Nephron progenitor cell (in vitro differentiated cells): Measurements from ENCODE around the gene PPT1.

Experiments used
- DNase-seq: peaks from one replicate; pipeline ENCODE4 v3.0.0; 2021
- H3K27ac Mint-ChIP-seq: 2 replicates; pipeline ENCODE4 v1.8.0; 2021; ENCODE audit warnings: mild to moderate bottlenecking, moderate library complexity, mixed read lengths
- H3K27me3 Mint-ChIP-seq: 2 replicates; pipeline ENCODE4 v1.8.0; 2021; ENCODE audit warnings: mild to moderate bottlenecking, low read depth, mixed read lengths; ENCODE audit not compliant: poor library complexity
- H3K36me3 Mint-ChIP-seq: 2 replicates; pipeline ENCODE4 v1.8.0; 2021; ENCODE audit warnings: low read depth, mixed read lengths
- H3K4me1 Mint-ChIP-seq: 2 replicates; pipeline ENCODE4 v1.8.0; 2021; ENCODE audit warnings: mixed read lengths
- H3K4me3 Mint-ChIP-seq: 2 replicates; pipeline ENCODE4 v1.8.0; 2021; ENCODE audit warnings: mild to moderate bottlenecking, moderate library complexity, mixed read lengths
- H3K9me3 Mint-ChIP-seq: 2 replicates; pipeline ENCODE4 v1.8.0; 2021; ENCODE audit warnings: mild to moderate bottlenecking, moderate library complexity, mixed read lengths
- CTCF ChIP-seq: fragments of 200-600 bp; sonication (generic); IDR thresholded peaks from 2 replicates; pipeline ENCODE4 v1.5.0; 2021; ENCODE audit warnings: antibody characterized with exemption

Gene PPT1

GRCh38 chr1:40096646-40096976, 441 bp downstream of the PPT1 start:
- Mint-ChIP-seq H3K36me3 (peaks cover 20% of the 10 kb centered on the region), H3K27ac (peak overlapping the region; percentile 75), H3K4me3 (peak overlapping the region; percentile 99), H3K27me3 (peaks cover 20% of the 10 kb centered on the region), H3K9me3 (no peaks in the 10 kb centered on the region), H3K4me1 (peaks cover 28% of the 10 kb centered on the region)
- no peak for TF ChIP-seq CTCF
- DNase-seq, result no peak

GRCh38 chr1:40095806-40096205, 1.2 kb downstream of the PPT1 start:
- H3K9me3 Mint-ChIP-seq, result no peaks in the 10 kb centered on the region
- peaks cover 28% of the 10 kb centered on the region for H3K4me1 Mint-ChIP-seq
- TF ChIP-seq CTCF, result no peak
- H3K36me3 Mint-ChIP-seq, result peaks cover 24% of the 10 kb centered on the region
- no peak overlapping the region for H3K27ac Mint-ChIP-seq
- peak overlapping the region; percentile 45 for H3K4me3 Mint-ChIP-seq
- DNase-seq, result no peak
- peaks cover 16% of the 10 kb centered on the region for H3K27me3 Mint-ChIP-seq

GRCh38 chr1:40094466-40095110, 2.5 kb downstream of the PPT1 start:
- TF ChIP-seq CTCF, result no peak
- Mint-ChIP-seq H3K27ac (no peak overlapping the region), H3K27me3 (peaks cover 10% of the 10 kb centered on the region), H3K9me3 (no peaks in the 10 kb centered on the region), H3K36me3 (peaks cover 36% of the 10 kb centered on the region), H3K4me3 (no peak overlapping the region), H3K4me1 (peaks cover 28% of the 10 kb centered on the region)
- no peak for DNase-seq

- no peak for DNase-seq
- Mint-ChIP-seq H3K9me3 (no peaks in the 10 kb centered on the region), H3K4me1 (peaks cover 28% of the 10 kb centered on the region), H3K4me3 (no peak overlapping the region), H3K27me3 (peaks cover 7% of the 10 kb centered on the region), H3K36me3 (peaks cover 47% of the 10 kb centered on the region), H3K27ac (no peak overlapping the region)
- no peak for TF ChIP-seq CTCF
These were observed 4.1 kb downstream of the PPT1 start for GRCh38 chr1:40092706-40093639.

- TF ChIP-seq CTCF, result no peak
- Mint-ChIP-seq H3K27me3 (peaks cover 4% of the 10 kb centered on the region), H3K27ac (no peak overlapping the region), H3K36me3 (peaks cover 52% of the 10 kb centered on the region), H3K9me3 (no peaks in the 10 kb centered on the region), H3K4me3 (no peak overlapping the region), H3K4me1 (peaks cover 23% of the 10 kb centered on the region)
- DNase-seq, result no peak
These were observed 4.8 kb downstream of the PPT1 start for GRCh38 chr1:40092241-40092640.
